Testis (tissue), 2 donors: ENCODE measurements around the gene ERC1.

Experiments used
- POLR2A ChIP-seq: fragments of 450-650 bp; IDR thresholded peaks from one replicate; pipeline ENCODE4 v1.6.1; 2017; ENCODE audit warnings: antibody characterized with exemption, mild to moderate bottlenecking, moderate library complexity
- TF ChIP-seq, protein P1 (sequence below), 3 experiments: fragments of 450-650 bp in 2 of 3; fragments of 200-600 bp in 1 of 3; sonication (generic) in 1 of 3; IDR thresholded peaks; one replicate each; pipeline ENCODE4 v1.5.1; 2016 to 2019; ENCODE audit warnings: antibody characterized with exemption in 3 of 3, mild to moderate bottlenecking in 2 of 3, moderate library complexity in 1 of 3

DNA sequence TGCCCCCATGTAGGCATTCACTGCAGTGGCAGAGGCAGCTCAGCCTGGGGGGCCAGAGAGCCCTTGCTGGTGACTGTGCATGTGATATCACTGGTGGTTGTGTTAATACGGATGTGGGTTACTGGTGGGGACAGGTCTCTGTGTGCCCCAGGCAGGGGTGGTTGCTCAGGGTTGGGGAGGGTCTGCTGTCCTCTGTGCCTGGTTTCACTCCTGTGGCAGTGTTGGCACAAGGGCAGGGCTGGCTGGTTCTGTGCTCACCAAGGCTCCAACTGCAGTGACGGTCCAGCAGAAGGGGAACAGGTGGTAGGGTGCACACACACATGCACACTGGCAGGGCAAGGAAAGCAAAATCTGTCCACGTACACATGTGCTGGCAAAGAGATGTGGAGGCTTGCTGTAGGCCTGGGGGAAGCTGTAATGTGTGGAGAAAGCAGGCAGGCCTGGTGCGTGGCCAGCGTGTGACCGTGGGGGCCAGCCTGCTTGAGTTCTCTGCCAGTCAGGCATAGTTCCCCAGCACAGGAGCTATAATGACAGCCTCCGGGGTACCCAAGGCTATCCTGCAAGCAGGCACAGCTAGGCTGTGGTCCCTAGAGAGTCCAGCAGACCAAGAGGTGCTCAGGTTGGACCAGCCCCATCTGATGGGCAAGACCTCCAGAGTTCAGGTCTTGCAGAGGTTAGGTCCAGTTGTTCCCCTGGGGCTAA lies 348.7 kb downstream of the ERC1 start:
- no peak for TF ChIP-seq POLR2A
- TF ChIP-seq, protein P1, sequence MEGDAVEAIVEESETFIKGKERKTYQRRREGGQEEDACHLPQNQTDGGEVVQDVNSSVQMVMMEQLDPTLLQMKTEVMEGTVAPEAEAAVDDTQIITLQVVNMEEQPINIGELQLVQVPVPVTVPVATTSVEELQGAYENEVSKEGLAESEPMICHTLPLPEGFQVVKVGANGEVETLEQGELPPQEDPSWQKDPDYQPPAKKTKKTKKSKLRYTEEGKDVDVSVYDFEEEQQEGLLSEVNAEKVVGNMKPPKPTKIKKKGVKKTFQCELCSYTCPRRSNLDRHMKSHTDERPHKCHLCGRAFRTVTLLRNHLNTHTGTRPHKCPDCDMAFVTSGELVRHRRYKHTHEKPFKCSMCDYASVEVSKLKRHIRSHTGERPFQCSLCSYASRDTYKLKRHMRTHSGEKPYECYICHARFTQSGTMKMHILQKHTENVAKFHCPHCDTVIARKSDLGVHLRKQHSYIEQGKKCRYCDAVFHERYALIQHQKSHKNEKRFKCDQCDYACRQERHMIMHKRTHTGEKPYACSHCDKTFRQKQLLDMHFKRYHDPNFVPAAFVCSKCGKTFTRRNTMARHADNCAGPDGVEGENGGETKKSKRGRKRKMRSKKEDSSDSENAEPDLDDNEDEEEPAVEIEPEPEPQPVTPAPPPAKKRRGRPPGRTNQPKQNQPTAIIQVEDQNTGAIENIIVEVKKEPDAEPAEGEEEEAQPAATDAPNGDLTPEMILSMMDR (IDR thresholded peaks at IDR 0.05) = no peak
